AG04450 (cell line): Measurements from ENCODE around the gene TINCR. TPM values are rescaled to one million over a fixed set of nuclear protein-coding genes. Genes with fewer than 3 reads are reported as not detected.

Source experiments
- CTCF ChIA-PET: fragments of 300-600, 350-600 bp; formaldehyde crosslinking; extraction: SDS; loops from one replicate; lab custom pipeline; 2022; ENCODE audit warnings: antibody characterized with exemption, inconsistent platforms; lab: Charles Lee
- POLR2A ChIA-PET: fragments of 350-600 bp; formaldehyde crosslinking; extraction: SDS; loops from one replicate; lab custom pipeline; 2021; ENCODE audit warnings: antibody characterized with exemption, inconsistent platforms; lab: Yijun Ruan, JAX
- DNase-seq: peaks from one replicate; pipeline ENCODE4 v3.0.0-alpha.2; 2011; ENCODE audit warnings: low read depth, low spot score
- H3K27ac ChIP-seq: one replicate; pipeline ENCODE4 v1.5.1; 2012; ENCODE audit warnings: low read depth, low read length, control low read depth
- H3K27me3 ChIP-seq: one replicate; pipeline ENCODE4 v1.6.0; 2012; ENCODE audit warnings: low read length; ENCODE audit not compliant: control insufficient read depth, insufficient read depth
- H3K4me3 ChIP-seq: 2 replicates; pipeline ENCODE4 v1.5.1; 2011; ENCODE audit warnings: mild to moderate bottlenecking, low read depth, low read length, control low read depth
- H3K9me3 ChIP-seq: 2 replicates; pipeline ENCODE4 v1.5.1; 2012; ENCODE audit warnings: low read length; ENCODE audit not compliant: control insufficient read depth, insufficient read depth
- polyA plus RNA-seq: library from polyadenylated mRNA; depleted of rRNA; stranded (reverse); fragments of >200 nt; gene quantifications from 2 replicates; pipeline ENCODE4 v1.2.3, GENCODE V29; 2011
- TF ChIP-seq, protein P1 (sequence below): IDR thresholded peaks from 2 replicates; pipeline ENCODE4 v1.5.1; 2011; ENCODE audit warnings: low read depth, low read length, control low read depth, inconsistent platforms

TINCR gene
- polyA plus RNA-seq, 1 experiment: 0.04 TPM

DNA sequence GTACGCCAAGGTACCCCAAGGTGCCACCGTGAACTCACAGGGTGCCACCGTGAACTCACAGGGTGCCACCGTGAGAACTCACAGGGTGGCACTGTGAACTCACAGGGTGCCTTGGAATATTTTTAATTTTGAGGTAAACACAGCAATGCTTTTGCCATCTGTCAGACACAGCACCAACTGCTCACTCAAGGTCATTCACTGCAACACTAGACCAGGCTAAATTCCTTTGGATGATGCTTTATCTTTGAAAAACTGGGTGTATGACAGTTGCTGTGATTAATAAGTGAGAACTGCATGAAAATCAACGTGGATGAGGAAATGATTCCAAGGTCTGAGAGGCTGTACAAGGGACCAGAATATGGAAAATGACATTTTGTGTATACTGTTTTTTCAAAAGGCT is 35.9 kb upstream of the TINCR start:
- Histone ChIP-seq H3K27me3 (no peaks in the 10 kb centered on the region), H3K27ac (no peak overlapping the region), H3K9me3 (no peaks in the 10 kb centered on the region), H3K4me3 (no peak overlapping the region)
- ChIA-PET CTCF (no interaction called here), POLR2A (no interaction called here)
- DNase-seq: no peak
- TF ChIP-seq, protein P1, sequence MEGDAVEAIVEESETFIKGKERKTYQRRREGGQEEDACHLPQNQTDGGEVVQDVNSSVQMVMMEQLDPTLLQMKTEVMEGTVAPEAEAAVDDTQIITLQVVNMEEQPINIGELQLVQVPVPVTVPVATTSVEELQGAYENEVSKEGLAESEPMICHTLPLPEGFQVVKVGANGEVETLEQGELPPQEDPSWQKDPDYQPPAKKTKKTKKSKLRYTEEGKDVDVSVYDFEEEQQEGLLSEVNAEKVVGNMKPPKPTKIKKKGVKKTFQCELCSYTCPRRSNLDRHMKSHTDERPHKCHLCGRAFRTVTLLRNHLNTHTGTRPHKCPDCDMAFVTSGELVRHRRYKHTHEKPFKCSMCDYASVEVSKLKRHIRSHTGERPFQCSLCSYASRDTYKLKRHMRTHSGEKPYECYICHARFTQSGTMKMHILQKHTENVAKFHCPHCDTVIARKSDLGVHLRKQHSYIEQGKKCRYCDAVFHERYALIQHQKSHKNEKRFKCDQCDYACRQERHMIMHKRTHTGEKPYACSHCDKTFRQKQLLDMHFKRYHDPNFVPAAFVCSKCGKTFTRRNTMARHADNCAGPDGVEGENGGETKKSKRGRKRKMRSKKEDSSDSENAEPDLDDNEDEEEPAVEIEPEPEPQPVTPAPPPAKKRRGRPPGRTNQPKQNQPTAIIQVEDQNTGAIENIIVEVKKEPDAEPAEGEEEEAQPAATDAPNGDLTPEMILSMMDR: no peak

- no peaks in the 10 kb centered on the region for H3K27me3 ChIP-seq
- CTCF ChIA-PET: no interaction called here
- TF ChIP-seq, protein P1: no peak
- H3K4me3 ChIP-seq: no peak overlapping the region
- no peaks in the 10 kb centered on the region for H3K9me3 ChIP-seq
- no peak for DNase-seq
- no peak overlapping the region for H3K27ac ChIP-seq
- POLR2A ChIA-PET: no interaction called here
Observed at GRCh38 chr19:5600797-5601196, 33.0 kb upstream of the TINCR start.

DNA sequence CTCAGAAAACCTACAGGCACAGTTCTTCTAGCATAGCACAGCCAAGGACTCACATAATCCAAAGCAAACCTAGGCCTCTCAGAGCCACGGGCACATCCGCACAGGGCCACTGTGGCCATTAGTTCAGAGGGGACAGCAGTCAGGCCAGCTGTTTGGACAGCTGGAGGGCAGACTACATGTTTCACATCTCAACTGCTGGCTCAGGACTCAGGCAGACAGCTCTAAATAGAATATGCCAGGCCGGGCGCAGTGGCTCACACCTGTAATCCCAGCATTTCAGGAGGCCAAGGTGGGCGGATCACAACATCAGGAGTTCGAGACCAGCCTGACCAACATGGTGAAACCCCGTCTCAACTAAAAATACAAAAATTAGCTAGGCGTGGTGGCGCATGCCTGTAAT is 28.0 kb upstream of the TINCR start:
- Histone ChIP-seq H3K4me3 (no peak overlapping the region), H3K9me3 (no peaks in the 10 kb centered on the region; the same call in 1 of the 2 replicates), H3K27me3 (no peaks in the 10 kb centered on the region), H3K27ac (no peak overlapping the region)
- TF ChIP-seq, protein P1: no peak
- POLR2A ChIA-PET: interaction anchor here (1.2 kb wide), 1 partner anchor 27 kb away, joined by 3 read pairs; the partner anchor contains the start of gene SAFB
- CTCF ChIA-PET: no interaction called here
- DNase-seq: no peak

DNA sequence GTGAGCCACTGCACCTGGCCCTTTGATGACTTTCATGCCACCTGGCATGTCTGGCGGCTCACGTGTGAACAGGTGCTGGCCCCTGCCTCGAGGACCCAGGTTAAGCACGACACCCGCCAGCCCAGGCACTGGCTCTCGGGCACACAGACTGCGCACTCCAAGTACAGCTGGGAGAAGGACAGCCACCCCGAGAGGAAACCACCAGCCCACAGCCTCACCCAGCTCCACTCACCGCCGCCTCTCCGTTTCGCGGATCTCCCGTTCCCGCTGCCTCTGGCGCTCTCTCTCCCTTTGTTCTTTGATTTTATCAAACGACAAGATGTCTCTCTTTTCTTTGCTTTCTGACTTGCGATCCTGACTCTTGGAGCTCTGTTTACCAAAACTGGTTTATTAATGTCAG is 27.4 kb upstream of the TINCR start:
- Histone ChIP-seq H3K27me3 (no peaks in the 10 kb centered on the region), H3K27ac (no peak overlapping the region), H3K9me3 (no peaks in the 10 kb centered on the region; the same call in 1 of the 2 replicates), H3K4me3 (no peak overlapping the region)
- DNase-seq: no peak
- ChIA-PET POLR2A (interaction anchor here (1.2 kb wide), 1 partner anchor 28 kb away, joined by 3 read pairs; the partner anchor contains the start of gene SAFB), CTCF (no interaction called here)
- TF ChIP-seq, protein P1: no peak

GRCh38 chr19:5594521-5594950 is 26.8 kb upstream of the TINCR start:
- Histone ChIP-seq H3K4me3 (no peak overlapping the region), H3K27me3 (no peaks in the 10 kb centered on the region), H3K9me3 (no peaks in the 10 kb centered on the region; the same call in 1 of the 2 replicates), H3K27ac (no peak overlapping the region)
- TF ChIP-seq, protein P1: no peak
- no peak for DNase-seq
- CTCF ChIA-PET: no interaction called here
- POLR2A ChIA-PET: interaction anchor here (1.2 kb wide), 1 partner anchor 29 kb away, joined by 3 read pairs; the partner anchor contains the start of gene SAFB
